NCI-H1048 (cell line): Measurements from ENCODE around the gene EIF4E2.

Source experiments
- DNase-seq: peaks from one replicate; lab custom pipeline; 2025; lab: John Stamatoyannopoulos, UW

Gene EIF4E2

GRCh38 chr2:232600053-232600773, 49.7 kb downstream of the EIF4E2 start:
- DNase-seq = no peak

GRCh38 chr2:232603283-232603682, 52.8 kb downstream of the EIF4E2 start:
- DNase-seq = no peak

GRCh38 chr2:232604535-232604934, 54.0 kb downstream of the EIF4E2 start:
- DNase-seq = no peak

GRCh38 chr2:232607011-232607410, 56.5 kb downstream of the EIF4E2 start:
- DNase-seq = no peak

- no peak for DNase-seq
These were observed 59.1 kb downstream of the EIF4E2 start for GRCh38 chr2:232609607-232610006.

GRCh38 chr2:232610081-232610480, 59.6 kb downstream of the EIF4E2 start:
- DNase-seq = no peak

GRCh38 chr2:232611061-232611460, 60.6 kb downstream of the EIF4E2 start:
- no peak for DNase-seq

GRCh38 chr2:232611559-232612218, 61.2 kb downstream of the EIF4E2 start:
- no peak for DNase-seq

GRCh38 chr2:232613538-232614134, 63.1 kb downstream of the EIF4E2 start:
- DNase-seq = no peak

GRCh38 chr2:232615339-232615738, 64.8 kb downstream of the EIF4E2 start:
- no peak for DNase-seq
